ENCODE results near the gene PAX4.

DNA sequence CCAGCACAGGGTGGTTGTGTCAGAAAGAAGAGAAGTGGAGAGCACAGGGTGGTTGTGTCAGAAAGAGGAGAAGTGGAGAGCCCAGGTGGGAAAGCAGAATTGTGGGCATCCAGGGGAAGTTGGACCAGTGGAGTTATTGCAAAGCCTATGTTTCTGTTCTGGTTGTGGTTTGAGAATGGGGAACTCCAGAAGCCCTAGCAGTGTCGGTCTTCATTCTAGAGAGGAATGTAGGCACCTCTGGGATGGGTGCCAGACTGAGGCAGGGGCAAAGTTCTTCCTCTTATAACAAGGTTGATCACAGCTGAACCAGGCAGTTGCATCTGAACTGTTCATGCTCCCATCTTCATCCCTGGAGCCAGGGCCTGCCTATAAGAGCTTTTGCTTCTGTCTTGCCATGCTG lies 23.5 kb downstream of the PAX4 start:
- TF ChIP-seq, protein P1, sequence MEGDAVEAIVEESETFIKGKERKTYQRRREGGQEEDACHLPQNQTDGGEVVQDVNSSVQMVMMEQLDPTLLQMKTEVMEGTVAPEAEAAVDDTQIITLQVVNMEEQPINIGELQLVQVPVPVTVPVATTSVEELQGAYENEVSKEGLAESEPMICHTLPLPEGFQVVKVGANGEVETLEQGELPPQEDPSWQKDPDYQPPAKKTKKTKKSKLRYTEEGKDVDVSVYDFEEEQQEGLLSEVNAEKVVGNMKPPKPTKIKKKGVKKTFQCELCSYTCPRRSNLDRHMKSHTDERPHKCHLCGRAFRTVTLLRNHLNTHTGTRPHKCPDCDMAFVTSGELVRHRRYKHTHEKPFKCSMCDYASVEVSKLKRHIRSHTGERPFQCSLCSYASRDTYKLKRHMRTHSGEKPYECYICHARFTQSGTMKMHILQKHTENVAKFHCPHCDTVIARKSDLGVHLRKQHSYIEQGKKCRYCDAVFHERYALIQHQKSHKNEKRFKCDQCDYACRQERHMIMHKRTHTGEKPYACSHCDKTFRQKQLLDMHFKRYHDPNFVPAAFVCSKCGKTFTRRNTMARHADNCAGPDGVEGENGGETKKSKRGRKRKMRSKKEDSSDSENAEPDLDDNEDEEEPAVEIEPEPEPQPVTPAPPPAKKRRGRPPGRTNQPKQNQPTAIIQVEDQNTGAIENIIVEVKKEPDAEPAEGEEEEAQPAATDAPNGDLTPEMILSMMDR (IDR thresholded peaks at IDR 0.05 in 4 of 5, conservative IDR thresholded peaks at IDR 0.05 in 1 of 5), result no peak
- TF ChIP-seq POLR2A (IDR thresholded peaks at IDR 0.05), result no peak

Measured in gastrocnemius medialis (tissue), 4 donors.